GM10248 (cell line): ENCODE measurements around the gene MOCS2.

ENCODE experiments used
- CTCF ChIA-PET: fragments of 300-600 bp; sonication (Branson Sonifier 250); formaldehyde crosslinking; extraction: SDS; loops from one replicate; lab custom pipeline; 2021; ENCODE audit warnings: antibody characterized with exemption; lab: Yijun Ruan, JAX
- POLR2A ChIA-PET: fragments of 350-650 bp; sonication (Branson Sonifier 250); formaldehyde crosslinking; extraction: SDS; loops from one replicate; lab custom pipeline; 2020; ENCODE audit warnings: antibody characterized with exemption; lab: Yijun Ruan, JAX
- DNase-seq: peaks from one replicate; pipeline ENCODE4 v3.0.0; 2012; ENCODE audit errors: extremely low spot score
- TF ChIP-seq, protein P1 (sequence below): IDR thresholded peaks from 2 replicates; pipeline ENCODE4 v1.5.1; 2012; ENCODE audit warnings: mild to moderate bottlenecking, low read depth; ENCODE audit errors: extremely low read depth, missing control alignments, control extremely low read depth

MOCS2 gene

DNA sequence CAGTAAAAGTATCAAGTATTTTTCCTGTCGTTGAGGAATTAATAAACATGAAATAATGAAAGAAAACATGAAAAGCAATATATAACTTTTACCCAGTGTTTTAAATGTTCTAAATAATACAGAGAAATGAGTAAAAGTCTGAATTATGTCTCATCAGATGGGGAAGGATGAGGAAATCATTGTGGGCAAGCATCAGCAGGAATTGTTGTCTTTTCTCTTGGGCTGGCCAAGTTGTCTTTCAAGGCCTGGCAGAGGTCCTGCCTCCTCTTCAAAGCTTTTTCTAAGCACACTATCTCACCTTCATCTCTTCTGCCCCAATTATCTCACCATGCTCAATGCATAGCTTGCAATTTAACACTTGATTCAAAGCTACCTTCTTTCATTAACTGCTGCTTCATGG is 41.9 kb downstream of the MOCS2 start:
- no peak for DNase-seq
- CTCF ChIA-PET = interaction anchor here (1.7 kb wide), 1 partner anchor 20 kb away, joined by 4 read pairs; no protein-coding TSS in a partner anchor
- POLR2A ChIA-PET = no interaction called here
- TF ChIP-seq, protein P1, sequence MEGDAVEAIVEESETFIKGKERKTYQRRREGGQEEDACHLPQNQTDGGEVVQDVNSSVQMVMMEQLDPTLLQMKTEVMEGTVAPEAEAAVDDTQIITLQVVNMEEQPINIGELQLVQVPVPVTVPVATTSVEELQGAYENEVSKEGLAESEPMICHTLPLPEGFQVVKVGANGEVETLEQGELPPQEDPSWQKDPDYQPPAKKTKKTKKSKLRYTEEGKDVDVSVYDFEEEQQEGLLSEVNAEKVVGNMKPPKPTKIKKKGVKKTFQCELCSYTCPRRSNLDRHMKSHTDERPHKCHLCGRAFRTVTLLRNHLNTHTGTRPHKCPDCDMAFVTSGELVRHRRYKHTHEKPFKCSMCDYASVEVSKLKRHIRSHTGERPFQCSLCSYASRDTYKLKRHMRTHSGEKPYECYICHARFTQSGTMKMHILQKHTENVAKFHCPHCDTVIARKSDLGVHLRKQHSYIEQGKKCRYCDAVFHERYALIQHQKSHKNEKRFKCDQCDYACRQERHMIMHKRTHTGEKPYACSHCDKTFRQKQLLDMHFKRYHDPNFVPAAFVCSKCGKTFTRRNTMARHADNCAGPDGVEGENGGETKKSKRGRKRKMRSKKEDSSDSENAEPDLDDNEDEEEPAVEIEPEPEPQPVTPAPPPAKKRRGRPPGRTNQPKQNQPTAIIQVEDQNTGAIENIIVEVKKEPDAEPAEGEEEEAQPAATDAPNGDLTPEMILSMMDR = no peak

- POLR2A ChIA-PET = no interaction called here
- CTCF ChIA-PET = interaction anchor here (1.3 kb wide), 1 partner anchor 118 kb away, joined by 3 read pairs; no protein-coding TSS in a partner anchor
These were observed 43.5 kb downstream of the MOCS2 start for GRCh38 chr5:53066088-53066487.

DNA sequence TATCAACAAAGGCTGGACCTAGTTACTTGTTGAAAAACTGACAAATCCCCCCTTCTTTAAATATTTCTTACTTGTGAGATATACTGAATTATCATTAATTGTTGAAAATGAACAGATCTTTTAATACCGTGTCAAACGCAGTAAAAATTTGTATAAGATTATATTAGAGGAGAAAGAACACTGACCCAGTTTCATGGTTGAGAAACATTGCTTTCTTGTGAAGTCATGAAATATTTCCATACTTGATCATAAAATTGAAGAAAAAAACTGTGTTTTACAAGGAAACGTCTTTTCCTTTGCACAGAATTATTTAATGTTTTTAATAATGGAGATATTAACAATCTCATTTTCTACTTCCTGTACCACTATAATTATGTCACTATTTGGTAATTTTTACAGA is 45.8 kb downstream of the MOCS2 start:
- ChIA-PET POLR2A (no interaction called here), CTCF (no interaction called here)
- no peak for DNase-seq
- TF ChIP-seq, protein P1 = no peak

More at GRCh38 chr5:53066088-53066487, 43.5 kb downstream of the MOCS2 start:
- TF ChIP-seq, protein P1 = no peak
- DNase-seq = no peak

GRCh38 chr5:53063176-53063575 is 46.4 kb downstream of the MOCS2 start:
- POLR2A ChIA-PET = no interaction called here
- CTCF ChIA-PET = no interaction called here
- TF ChIP-seq, protein P1 = no peak
- DNase-seq = no peak

DNA sequence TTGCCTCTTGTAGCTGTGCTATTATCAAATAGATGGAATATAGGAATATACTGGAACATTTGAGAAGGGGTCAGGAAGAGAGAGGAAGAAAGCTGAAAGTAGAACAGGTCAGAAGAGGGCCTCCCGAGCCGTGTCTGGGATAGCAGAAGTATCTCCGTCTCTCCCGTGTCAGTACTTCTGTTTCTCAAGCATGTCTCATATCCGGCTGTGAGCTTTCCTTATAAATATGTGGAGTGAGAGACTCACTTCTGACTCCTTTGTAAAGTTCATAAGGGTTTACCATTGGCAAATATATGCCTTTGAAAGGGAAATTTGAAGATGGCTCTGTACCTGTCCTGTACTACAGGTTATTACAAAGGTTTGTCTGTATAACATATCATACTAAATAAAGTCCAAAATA is 50.3 kb downstream of the MOCS2 start:
- no peak for DNase-seq
- TF ChIP-seq, protein P1 = no peak
- ChIA-PET POLR2A (no interaction called here), CTCF (interaction anchor here (1.1 to 1.6 kb wide), 2 partner anchors 24 to 105 kb away, joined by 3 to 4 read pairs; no protein-coding TSS in a partner anchor)

GRCh38 chr5:53055365-53055764 is 54.2 kb downstream of the MOCS2 start:
- ChIA-PET POLR2A (no interaction called here), CTCF (no interaction called here)
- TF ChIP-seq, protein P1 = no peak
- no peak for DNase-seq
